Activated CD8-positive, alpha-beta T cell treated with anti-CD3 and anti-CD28 coated beads, Interleukin-2, amount 10 ng/mL, durations not matched to agents 7 days and 5 days (primary cell): Measurements from ENCODE around the gene IFNLR1. TPM values are rescaled to one million over a fixed set of nuclear protein-coding genes. Genes with fewer than 3 reads are reported as not detected.

Source experiments
- ATAC-seq: fragments of 150-1000 bp; cut with Tn5 transposase; one replicate; pipeline ENCODE4 v1.10.0; 2021; ENCODE audit warnings: moderate library complexity
- CTCF ChIA-PET: fragments of 350-600 bp; sonication (Branson Sonifier 250); formaldehyde crosslinking; loops from one replicate; lab custom pipeline; 2021; ENCODE audit warnings: antibody characterized with exemption; lab: Charles Lee
- POLR2A ChIA-PET: fragments of 350-600 bp; sonication (Branson Sonifier 250); formaldehyde crosslinking; loops from one replicate; lab custom pipeline; 2021; ENCODE audit warnings: antibody characterized with exemption; lab: Charles Lee
- DNase-seq: peaks from one replicate; pipeline ENCODE4 v3.0.0-alpha.2; 2020
- H3K27ac Mint-ChIP-seq: one replicate; pipeline ENCODE4 v1.8.0; 2021; ENCODE audit warnings: mild to moderate bottlenecking, mixed read lengths
- H3K27me3 Mint-ChIP-seq: one replicate; pipeline ENCODE4 v1.8.0; 2021; ENCODE audit warnings: low read depth, mixed read lengths
- H3K36me3 Mint-ChIP-seq: one replicate; pipeline ENCODE4 v1.8.0; 2021; ENCODE audit warnings: low read depth, mixed read lengths
- H3K4me1 Mint-ChIP-seq: one replicate; pipeline ENCODE4 v1.8.0; 2021; ENCODE audit warnings: low read depth, mixed read lengths
- H3K4me3 Mint-ChIP-seq: one replicate; pipeline ENCODE4 v1.8.0; 2021; ENCODE audit warnings: mild to moderate bottlenecking, mixed read lengths
- H3K9me3 Mint-ChIP-seq: one replicate; pipeline ENCODE4 v1.8.0; 2022; ENCODE audit warnings: mixed read lengths; ENCODE audit not compliant: insufficient read depth
- total RNA-seq, 2 experiments: library from RNA; stranded (reverse); gene quantifications; one replicate each; pipeline ENCODE4 v1.2.3, GENCODE V29; 2021

IFNLR1 gene
- total RNA-seq, 2 experiments from 2014 or later = 2.6 to 4.0 TPM

- ATAC-seq = no peak
- H3K36me3 Mint-ChIP-seq = no peaks in the 10 kb centered on the region
- H3K4me1 Mint-ChIP-seq = peaks cover 9% of the 10 kb centered on the region
- DNase-seq = no peak
- H3K9me3 Mint-ChIP-seq = no peaks in the 10 kb centered on the region
- H3K27ac Mint-ChIP-seq = no peak overlapping the region
- CTCF ChIA-PET = interaction anchor here (0.6 to 7.9 kb wide), 6 partner anchors 14 to 383 kb away, joined by 3 to 69 read pairs (median 4); no protein-coding TSS in a partner anchor
- no peak overlapping the region for H3K4me3 Mint-ChIP-seq
- H3K27me3 Mint-ChIP-seq = peaks cover 15% of the 10 kb centered on the region
- POLR2A ChIA-PET = no interaction called here
Observed at GRCh38 chr1:24204116-24204515, 17.0 kb upstream of the IFNLR1 start.

DNA sequence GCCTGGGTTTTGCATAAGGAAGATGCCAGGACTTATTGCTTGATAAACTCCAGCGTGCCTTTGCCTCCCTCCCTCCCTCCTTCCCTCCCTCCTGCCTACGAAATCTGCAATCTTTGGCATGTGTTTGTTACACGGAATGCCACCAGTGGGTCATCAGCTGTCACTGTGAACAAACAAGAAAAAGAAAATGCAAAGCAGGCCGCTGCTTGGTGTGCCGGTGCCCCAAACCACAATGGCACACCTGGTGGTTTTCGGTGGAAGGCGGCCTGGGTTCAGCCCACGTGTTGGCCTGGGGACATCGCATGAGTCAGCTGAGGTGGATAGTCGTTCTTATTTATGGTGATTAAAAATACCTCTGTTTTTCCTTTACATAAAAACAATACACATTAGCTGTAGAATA is 16.3 kb upstream of the IFNLR1 start:
- H3K27me3 Mint-ChIP-seq = peaks cover 15% of the 10 kb centered on the region
- DNase-seq = no peak
- H3K9me3 Mint-ChIP-seq = no peaks in the 10 kb centered on the region
- peaks cover 9% of the 10 kb centered on the region for H3K4me1 Mint-ChIP-seq
- no peak overlapping the region for H3K27ac Mint-ChIP-seq
- POLR2A ChIA-PET = no interaction called here
- no peak overlapping the region for H3K4me3 Mint-ChIP-seq
- CTCF ChIA-PET = interaction anchor here (0.7 to 7.9 kb wide), 5 partner anchors 13 to 384 kb away, joined by 3 to 69 read pairs (median 6); no protein-coding TSS in a partner anchor
- H3K36me3 Mint-ChIP-seq = no peaks in the 10 kb centered on the region
- no peak for ATAC-seq

- H3K27me3 Mint-ChIP-seq = peaks cover 15% of the 10 kb centered on the region
- peaks cover 9% of the 10 kb centered on the region for H3K4me1 Mint-ChIP-seq
- no peak for DNase-seq
- CTCF ChIA-PET = interaction anchor here (1.0 to 7.9 kb wide), 16 partner anchors 14 to 384 kb away, joined by 3 to 375 read pairs (median 8); partner anchors contain the start of genes IFNLR1, NIPAL3 and STPG1
- no peak for ATAC-seq
- H3K9me3 Mint-ChIP-seq = no peaks in the 10 kb centered on the region
- POLR2A ChIA-PET = interaction anchor here (4.1 kb wide), 1 partner anchor 189 kb away, joined by 18 read pairs; no protein-coding TSS in a partner anchor
- no peaks in the 10 kb centered on the region for H3K36me3 Mint-ChIP-seq
- H3K4me3 Mint-ChIP-seq = no peak overlapping the region
- no peak overlapping the region for H3K27ac Mint-ChIP-seq
Observed at GRCh38 chr1:24202987-24203386, 15.9 kb upstream of the IFNLR1 start.

- no peaks in the 10 kb centered on the region for H3K9me3 Mint-ChIP-seq
- ATAC-seq (no peak), DNase-seq (no peak)
- no peaks in the 10 kb centered on the region for H3K36me3 Mint-ChIP-seq
- ChIA-PET POLR2A (interaction anchor here (4.1 kb wide), 1 partner anchor 190 kb away, joined by 18 read pairs; no protein-coding TSS in a partner anchor), CTCF (interaction anchor here (0.8 to 7.1 kb wide), 23 partner anchors 12 to 435 kb away, joined by 3 to 375 read pairs (median 6); partner anchors contain the start of genes IFNLR1, NIPAL3 and STPG1)
- H3K4me3 Mint-ChIP-seq = no peak overlapping the region
- no peak overlapping the region for H3K27ac Mint-ChIP-seq
- H3K27me3 Mint-ChIP-seq = peaks cover 11% of the 10 kb centered on the region
- peaks cover 9% of the 10 kb centered on the region for H3K4me1 Mint-ChIP-seq
Observed at GRCh38 chr1:24202556-24202955, 15.5 kb upstream of the IFNLR1 start.

DNA sequence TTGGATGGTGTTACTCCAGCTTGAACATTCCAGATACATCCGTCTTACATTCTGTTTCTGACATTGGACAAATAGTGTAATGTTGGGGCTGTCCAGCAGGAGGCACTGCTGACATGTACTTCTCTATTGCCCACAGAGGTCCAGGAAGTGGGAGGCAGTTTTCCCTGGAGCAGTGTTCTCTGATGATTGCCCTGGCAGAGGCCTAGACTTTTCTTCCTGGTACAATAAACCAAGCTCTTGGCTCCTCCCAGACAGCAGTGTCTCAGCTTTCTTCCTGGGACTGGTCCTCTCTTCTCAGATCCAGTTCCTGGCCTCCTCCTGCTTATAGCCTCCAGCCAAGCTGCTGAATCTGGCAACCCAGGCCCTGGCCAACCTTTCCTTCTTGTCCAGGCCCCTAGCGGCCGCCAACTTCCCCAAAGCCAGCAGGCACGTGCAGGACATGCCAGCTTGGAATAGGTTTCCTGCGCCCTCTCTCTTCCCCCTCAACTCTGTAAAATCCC is 14.9 kb upstream of the IFNLR1 start:
- Mint-ChIP-seq H3K4me3 (no peak overlapping the region), H3K36me3 (no peaks in the 10 kb centered on the region), H3K4me1 (peaks cover 9% of the 10 kb centered on the region), H3K27ac (no peak overlapping the region), H3K27me3 (peaks cover 10% of the 10 kb centered on the region), H3K9me3 (no peaks in the 10 kb centered on the region)
- ChIA-PET POLR2A (interaction anchor here (4.1 kb wide), 1 partner anchor 190 kb away, joined by 18 read pairs; no protein-coding TSS in a partner anchor), CTCF (interaction anchor here (0.6 to 7.1 kb wide), 37 partner anchors 12 to 633 kb away, joined by 3 to 375 read pairs (median 4); partner anchors contain the start of genes IFNLR1, NIPAL3 and STPG1)
- DNase-seq (peak; percentile 72), ATAC-seq (peak; percentile 24)

- peaks cover 8% of the 10 kb centered on the region for H3K27me3 Mint-ChIP-seq
- DNase-seq (peak; percentile 83), ATAC-seq (peak; percentile 84)
- H3K4me1 Mint-ChIP-seq = peaks cover 11% of the 10 kb centered on the region
- no peaks in the 10 kb centered on the region for H3K36me3 Mint-ChIP-seq
- ChIA-PET CTCF (interaction anchor here (0.6 to 7.1 kb wide), 55 partner anchors 11 to 636 kb away, joined by 3 to 375 read pairs (median 4); partner anchors contain the start of genes IFNLR1, NIPAL3 and STPG1), POLR2A (interaction anchor here (0.6 to 4.1 kb wide), 5 partner anchors 49 to 1018 kb away, joined by 3 to 18 read pairs (median 3); no protein-coding TSS in a partner anchor)
- H3K9me3 Mint-ChIP-seq = no peaks in the 10 kb centered on the region
- H3K27ac Mint-ChIP-seq = no peak overlapping the region
- no peak overlapping the region for H3K4me3 Mint-ChIP-seq
Observed at GRCh38 chr1:24199291-24199900, 12.3 kb upstream of the IFNLR1 start.

DNA sequence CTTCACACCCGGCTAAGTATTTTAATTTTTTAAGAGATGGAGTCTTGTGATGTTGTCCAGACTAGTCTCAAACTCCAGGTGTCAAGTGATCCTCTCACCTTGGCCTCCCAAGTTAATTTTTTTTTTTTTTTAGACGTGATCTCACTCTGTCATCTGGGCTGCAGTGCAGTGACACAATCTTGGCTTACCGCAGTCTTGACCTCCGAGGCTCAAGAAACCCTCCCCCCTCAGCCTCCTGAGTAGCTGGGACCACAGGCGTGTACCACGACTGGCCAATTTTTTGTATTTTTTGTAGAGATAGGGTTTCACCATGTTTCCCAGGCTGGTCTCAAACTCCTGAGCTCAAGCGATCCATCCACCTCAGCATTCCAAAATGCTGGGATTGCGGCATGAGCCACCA is 11.7 kb upstream of the IFNLR1 start:
- Mint-ChIP-seq H3K27me3 (peaks cover 8% of the 10 kb centered on the region), H3K27ac (no peak overlapping the region), H3K4me3 (no peak overlapping the region), H3K4me1 (peaks cover 11% of the 10 kb centered on the region), H3K36me3 (no peaks in the 10 kb centered on the region), H3K9me3 (no peaks in the 10 kb centered on the region)
- no peak for ATAC-seq
- CTCF ChIA-PET = interaction anchor here (0.6 to 7.1 kb wide), 45 partner anchors 10 to 636 kb away, joined by 3 to 375 read pairs (median 4); partner anchors contain the start of genes IFNLR1, NIPAL3 and STPG1
- no peak for DNase-seq
- POLR2A ChIA-PET = interaction anchor here (0.6 to 4.1 kb wide), 4 partner anchors 48 to 1019 kb away, joined by 3 to 18 read pairs (median 4); no protein-coding TSS in a partner anchor

DNA sequence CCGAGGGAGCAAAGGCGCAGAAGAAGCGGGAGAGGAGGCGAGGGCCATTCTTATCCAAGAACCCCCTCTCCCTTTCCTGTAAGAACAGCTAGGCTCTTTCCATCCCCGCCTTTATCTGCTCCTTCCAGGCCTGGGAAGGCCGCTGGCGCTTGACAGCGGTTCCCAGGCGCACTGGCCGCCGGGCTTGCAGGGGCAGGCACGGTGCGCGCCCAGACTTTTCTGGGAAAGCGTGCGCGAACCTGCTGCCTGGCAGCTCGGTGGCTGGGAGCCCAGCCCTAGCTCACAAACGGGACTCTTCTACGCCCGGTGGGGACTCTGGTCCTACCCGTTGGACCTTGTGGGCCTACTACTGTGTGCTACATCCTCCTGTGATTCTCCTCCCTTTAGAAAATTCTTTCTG is 8.8 kb upstream of the IFNLR1 start:
- H3K4me3 Mint-ChIP-seq = no peak overlapping the region
- no peaks in the 10 kb centered on the region for H3K9me3 Mint-ChIP-seq
- peaks cover 30% of the 10 kb centered on the region for H3K4me1 Mint-ChIP-seq
- peaks cover 6% of the 10 kb centered on the region for H3K27me3 Mint-ChIP-seq
- DNase-seq = no peak
- H3K36me3 Mint-ChIP-seq = no peaks in the 10 kb centered on the region
- ATAC-seq = no peak
- POLR2A ChIA-PET = no interaction called here
- CTCF ChIA-PET = interaction anchor here (1.0 to 7.1 kb wide), 2 partner anchors 196 to 217 kb away, joined by 3 to 82 read pairs; partner anchors contain the start of genes NIPAL3 and STPG1
- no peak overlapping the region for H3K27ac Mint-ChIP-seq

DNA sequence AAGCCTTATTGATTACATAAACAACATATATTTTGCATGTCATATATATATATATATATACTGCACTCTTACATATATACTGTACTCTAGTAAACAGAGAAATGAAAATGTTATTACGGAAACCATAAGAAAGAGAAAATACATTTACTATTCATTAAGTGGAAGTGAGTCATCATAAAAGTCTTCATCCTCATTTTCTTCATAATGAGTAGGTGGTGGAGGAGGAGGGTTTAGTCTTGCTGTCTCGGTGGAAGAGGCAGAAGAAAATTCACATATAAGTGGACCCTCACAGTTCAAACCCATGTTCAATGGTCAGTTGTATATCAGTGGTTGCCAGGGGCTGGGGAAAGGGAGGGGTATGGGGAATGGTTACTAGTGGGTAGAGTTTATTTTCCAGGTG is 8.0 kb upstream of the IFNLR1 start:
- Mint-ChIP-seq H3K4me3 (no peak overlapping the region), H3K27ac (no peak overlapping the region), H3K9me3 (no peaks in the 10 kb centered on the region), H3K27me3 (peaks cover 1% of the 10 kb centered on the region), H3K4me1 (peaks cover 37% of the 10 kb centered on the region), H3K36me3 (no peaks in the 10 kb centered on the region)
- ATAC-seq = no peak
- ChIA-PET POLR2A (no interaction called here), CTCF (no interaction called here)
- DNase-seq = no peak

DNA sequence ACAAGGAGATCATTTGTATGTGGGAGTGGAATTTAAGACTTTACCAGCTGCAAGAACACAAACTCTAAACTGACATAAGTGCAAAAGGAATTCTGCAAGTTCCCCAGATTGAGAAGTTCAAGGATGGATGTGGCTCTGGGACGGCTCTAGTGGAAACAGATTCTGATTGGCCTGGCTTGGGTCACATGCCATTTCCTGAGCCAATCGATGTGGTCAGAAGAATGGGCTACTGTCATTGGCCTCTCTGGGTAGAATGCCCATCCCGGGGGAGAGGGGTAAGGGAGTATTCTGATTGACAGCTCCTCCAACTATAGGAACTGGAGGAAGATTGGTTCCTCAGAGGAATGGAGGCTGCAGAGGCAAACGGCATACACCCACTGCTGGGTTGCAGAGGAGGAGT is 6.0 kb upstream of the IFNLR1 start:
- no peaks in the 10 kb centered on the region for H3K9me3 Mint-ChIP-seq
- H3K27me3 Mint-ChIP-seq = no peaks in the 10 kb centered on the region
- no peaks in the 10 kb centered on the region for H3K36me3 Mint-ChIP-seq
- DNase-seq (no peak), ATAC-seq (no peak)
- ChIA-PET POLR2A (interaction anchor here (0.8 to 1.0 kb wide), 2 partner anchors 43 to 198 kb away, joined by 3 to 5 read pairs; no protein-coding TSS in a partner anchor), CTCF (interaction anchor here (1.4 to 9.2 kb wide), 6 partner anchors 7 to 222 kb away, joined by 3 to 124 read pairs (median 4); partner anchors contain the start of gene NIPAL3)
- H3K4me1 Mint-ChIP-seq = peaks cover 49% of the 10 kb centered on the region
- H3K27ac Mint-ChIP-seq = no peak overlapping the region
- H3K4me3 Mint-ChIP-seq = no peak overlapping the region

DNA sequence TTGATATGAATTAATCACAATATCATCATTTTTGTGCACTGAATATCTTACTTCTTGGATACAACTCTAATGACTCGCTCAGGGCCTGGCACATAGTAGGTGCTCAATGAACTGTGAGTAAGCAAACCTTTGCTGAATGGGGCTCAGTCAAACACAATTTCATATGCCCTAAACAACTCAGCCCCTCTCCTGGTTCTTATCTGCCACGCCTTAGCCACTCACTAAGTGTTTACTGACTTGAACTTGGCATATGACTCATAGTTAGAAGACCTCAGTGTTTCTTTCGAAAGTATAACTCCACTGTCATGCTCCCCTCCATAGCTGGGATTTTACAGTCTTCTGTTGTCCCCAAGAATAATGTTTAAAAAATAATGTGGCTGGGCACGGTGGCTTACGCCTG is 4.8 kb upstream of the IFNLR1 start:
- ATAC-seq (peak; percentile 28), DNase-seq (peak; percentile 39)
- Mint-ChIP-seq H3K36me3 (no peaks in the 10 kb centered on the region), H3K27me3 (no peaks in the 10 kb centered on the region), H3K27ac (peak overlapping the region; percentile 81), H3K9me3 (no peaks in the 10 kb centered on the region), H3K4me3 (no peak overlapping the region), H3K4me1 (peaks cover 54% of the 10 kb centered on the region)
- ChIA-PET CTCF (interaction anchor here (0.7 to 9.2 kb wide), 7 partner anchors 8 to 223 kb away, joined by 3 to 124 read pairs (median 5); partner anchors contain the start of gene NIPAL3), POLR2A (interaction anchor here (1.0 kb wide), 1 partner anchor 202 kb away, joined by 3 read pairs; no protein-coding TSS in a partner anchor)
